Glomerular endothelial cell (primary cell): Measurements from ENCODE around the gene HSPA6. TPM values are rescaled to one million over a fixed set of nuclear protein-coding genes. Genes with fewer than 3 reads are reported as not detected.
"Not testable (repeated sequence)": the region's sequence is repeated elsewhere in the genome, so short reads cannot be mapped to it uniquely, and the experiment has no call there.

Source experiments
- DNase-seq: peaks from one replicate; pipeline ENCODE4 v3.0.0-alpha.2; 2011; ENCODE audit warnings: low read depth, low spot score; ENCODE audit errors: extremely low read depth
- total RNA-seq: library from RNA; depleted of rRNA; stranded (reverse); fragments of >200 nt; gene quantifications from 2 replicates; pipeline ENCODE4 v1.2.3, GENCODE V29; 2015

Gene HSPA6
- total RNA-seq, 1 donor from 2014 or later, result 0.06 TPM

GRCh38 chr1:161502641-161503393, 21.5 kb upstream of the HSPA6 start:
- DNase-seq, result no peak

GRCh38 chr1:161503394-161503748, 21.0 kb upstream of the HSPA6 start:
- DNase-seq, result no peak

- no peak for DNase-seq
Measured at GRCh38 chr1:161505686-161506085, 18.7 kb upstream of the HSPA6 start.

- DNase-seq, result no peak
Measured at GRCh38 chr1:161506336-161507223, 17.8 kb upstream of the HSPA6 start.

- no peak for DNase-seq
Measured at GRCh38 chr1:161510477-161510876, 13.9 kb upstream of the HSPA6 start.

- no peak for DNase-seq
Measured at GRCh38 chr1:161511018-161511755, 13.2 kb upstream of the HSPA6 start.

GRCh38 chr1:161511756-161512060, 12.6 kb upstream of the HSPA6 start:
- no peak for DNase-seq

- DNase-seq, result not testable (repeated sequence)
Measured at GRCh38 chr1:161512636-161513447, 11.5 kb upstream of the HSPA6 start.

- not testable (repeated sequence) for DNase-seq
Measured at GRCh38 chr1:161513448-161513780, 10.9 kb upstream of the HSPA6 start.

- DNase-seq, result not testable (repeated sequence)
Measured at GRCh38 chr1:161513953-161514352, 10.4 kb upstream of the HSPA6 start.

- DNase-seq, result not testable (repeated sequence)
Measured at GRCh38 chr1:161523041-161523816, 1.1 kb upstream of the HSPA6 start.

- not testable (repeated sequence) for DNase-seq
Measured at GRCh38 chr1:161524742-161525291, 477 bp downstream of the HSPA6 start.

GRCh38 chr1:161525321-161525720, 981 bp downstream of the HSPA6 start:
- not testable (repeated sequence) for DNase-seq

GRCh38 chr1:161525918-161526317, 1.6 kb downstream of the HSPA6 start:
- not testable (repeated sequence) for DNase-seq

GRCh38 chr1:161528550-161528949, 4.2 kb downstream of the HSPA6 start:
- DNase-seq, result not testable (repeated sequence)

- DNase-seq, result not testable (repeated sequence)
Measured at GRCh38 chr1:161529463-161530104, 5.2 kb downstream of the HSPA6 start.

GRCh38 chr1:161530158-161530557, 5.8 kb downstream of the HSPA6 start:
- not testable (repeated sequence) for DNase-seq

GRCh38 chr1:161530671-161531641, 6.6 kb downstream of the HSPA6 start:
- peak; percentile 85 for DNase-seq
